K562 (cell line): ENCODE measurements around the gene S100A3. TPM values are rescaled to one million over a fixed set of nuclear protein-coding genes. Genes with fewer than 3 reads are reported as not detected.

Source experiments
- ATF3 ChIP-seq, 2 experiments: fragments of 450-650 bp in 1 of 2; sonication (generic) in 1 of 2; formaldehyde crosslinking in 1 of 2; IDR thresholded peaks in 1 of 2; conservative IDR thresholded peaks in 1 of 2; 2 replicates each; pipeline versions ENCODE4 v1.6.1 to v1.8.1; 2016 to 2023; ENCODE audit warnings: mild to moderate bottlenecking in 2 of 2, moderate library complexity in 2 of 2, inconsistent platforms in 1 of 2, missing genetic modification reagents in 1 of 2
- CHD1 ChIP-seq: fragments of 200-600 bp; sonication (generic); IDR thresholded peaks from one replicate; pipeline ENCODE4 v1.6.1; 2012; ENCODE audit warnings: mild to moderate bottlenecking, moderate library complexity, low read length, inconsistent platforms
- ETV5 ChIP-seq: sonication (generic); formaldehyde crosslinking; IDR thresholded peaks from 2 replicates; pipeline ENCODE4 v1.4.0; 2020; ENCODE audit warnings: low read depth, mild to moderate bottlenecking, missing genetic modification reagents
- POLR3G ChIP-seq: IDR thresholded peaks from 2 replicates; pipeline ENCODE4 v1.6.1; 2011; ENCODE audit not compliant: insufficient read length, insufficient replicate concordance; ENCODE audit errors: extremely low read depth
- SIN3A ChIP-seq, 2 experiments: fragments of 150-350 bp in 1 of 2; IDR thresholded peaks; 2 replicates each; pipeline ENCODE4 v1.6.1; 2011 to 2016; ENCODE audit warnings: borderline replicate concordance in 2 of 2, low read depth in 2 of 2, low read length in 2 of 2, mild to moderate bottlenecking in 2 of 2, moderate library complexity in 2 of 2; ENCODE audit not compliant: control insufficient read depth in 1 of 2
- ZBTB17 ChIP-seq: fragments of 450-650 bp; formaldehyde crosslinking; IDR thresholded peaks from 2 replicates; pipeline ENCODE4 v1.4.0; 2020; ENCODE audit warnings: mild to moderate bottlenecking
- ZC3H11A ChIP-seq: IDR thresholded peaks from 2 replicates; pipeline ENCODE4 v1.6.1; 2012; ENCODE audit warnings: low read depth, low read length, improper control_type of control experiment
- ZHX1 ChIP-seq: fragments of 150-350 bp; conservative IDR thresholded peaks from 2 replicates; pipeline ENCODE4 v1.6.1; 2014; ENCODE audit warnings: low read length
- ZNF41 ChIP-seq: fragments of 250-450 bp; sonication (Bioruptor Pico); conservative IDR thresholded peaks from 2 replicates; pipeline ENCODE4 v1.4.0; 2020; ENCODE audit warnings: mild to moderate bottlenecking
- ZNF57 ChIP-seq: fragments of 450-650 bp; formaldehyde crosslinking; IDR thresholded peaks from 2 replicates; pipeline ENCODE4 v1.4.0; 2020; ENCODE audit warnings: mild to moderate bottlenecking, moderate library complexity
- ZNF609 ChIP-seq: sonication (generic); formaldehyde crosslinking; IDR thresholded peaks from 2 replicates; pipeline ENCODE4 v1.8.1; 2023; ENCODE audit warnings: missing genetic modification reagents, mild to moderate bottlenecking, borderline replicate concordance
- polyA plus RNA-seq, 8 experiments: library from polyadenylated mRNA; depleted of rRNA in 4 of 8; stranded (reverse) in 5 of 8; unstranded in 3 of 8; fragments of >200 nt; fragmentation: Nextera tagmentation in 2 of 8; fragmentation: Illumina TruSeq in 1 of 8; extraction: Ambion mirVana in 2 of 8; extraction: Trizol in 1 of 8; gene quantifications; 2 replicates each; pipeline versions ENCODE4 v1.2.1 to v1.2.3, GENCODE V29; 2011 to 2014; ENCODE audit warnings: inconsistent platforms in 1 of 8, missing spikeins in 1 of 8
- total RNA-seq, 7 experiments: library from RNA; depleted of rRNA in 6 of 7; stranded (reverse); fragments of >200 nt in 6 of 7; fragmentation: Illumina TruSeq in 2 of 7; extraction: Trizol in 2 of 7; gene quantifications; 2 replicates each; pipeline versions ENCODE4 v1.2.1 to v1.2.3, GENCODE V29; 2011 to 2021; ENCODE audit warnings: low replicate concordance in 1 of 7
- TF ChIP-seq, protein P1 (sequence below): fragments of 250-450 bp; sonication (Bioruptor Pico); IDR thresholded peaks from 2 replicates; pipeline ENCODE4 v1.5.0; 2022; ENCODE audit warnings: mild to moderate bottlenecking
- TF ChIP-seq, protein P2 (sequence below): fragments of 250-450 bp; sonication (Bioruptor Pico); IDR thresholded peaks from 2 replicates; pipeline ENCODE4 v1.4.0; 2020

Gene S100A3
- total and polyA plus RNA-seq, 9 of the 15 experiments (the other 6 are each of a cell fraction or from before 2014, with no cell fraction given) = 0.08 to 1.7 (median 0.18) TPM; not detected in 4

DNA sequence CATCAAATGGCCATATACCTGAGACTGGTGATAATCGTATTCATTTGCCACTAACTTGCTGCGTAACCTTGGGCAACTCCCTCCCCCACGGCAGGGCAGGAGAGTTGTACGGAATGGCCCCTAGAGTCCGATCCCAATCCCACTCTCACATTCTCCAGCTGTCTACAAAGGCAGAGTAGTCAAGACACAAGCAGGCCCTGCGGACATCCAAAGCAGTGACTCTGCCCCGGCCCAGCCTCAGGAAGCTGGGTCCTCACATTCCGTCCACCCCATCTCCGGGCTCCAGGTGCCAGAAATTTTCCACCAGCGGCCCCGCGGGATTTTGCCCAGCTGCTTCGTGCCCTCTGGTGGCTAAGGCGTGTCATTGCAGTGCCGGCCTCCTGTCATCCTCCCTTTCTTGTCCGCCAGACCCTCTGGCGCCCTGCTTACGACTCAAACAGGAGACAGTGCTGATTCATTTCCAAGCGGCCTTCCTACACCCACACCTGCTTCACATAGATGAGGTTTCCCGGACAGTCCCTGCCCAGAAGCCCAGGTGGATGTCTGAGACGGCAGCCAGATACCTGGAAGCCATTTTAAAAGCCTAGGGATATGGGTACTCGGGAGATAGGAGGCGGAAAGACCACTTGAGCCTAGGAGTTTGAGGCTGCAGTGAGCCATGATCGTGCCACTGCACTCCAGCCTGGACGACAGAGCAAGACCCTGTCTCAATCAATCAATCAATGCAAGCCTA lies 19.5 kb upstream of the S100A3 start (continued):
- TF ChIP-seq, protein P1, sequence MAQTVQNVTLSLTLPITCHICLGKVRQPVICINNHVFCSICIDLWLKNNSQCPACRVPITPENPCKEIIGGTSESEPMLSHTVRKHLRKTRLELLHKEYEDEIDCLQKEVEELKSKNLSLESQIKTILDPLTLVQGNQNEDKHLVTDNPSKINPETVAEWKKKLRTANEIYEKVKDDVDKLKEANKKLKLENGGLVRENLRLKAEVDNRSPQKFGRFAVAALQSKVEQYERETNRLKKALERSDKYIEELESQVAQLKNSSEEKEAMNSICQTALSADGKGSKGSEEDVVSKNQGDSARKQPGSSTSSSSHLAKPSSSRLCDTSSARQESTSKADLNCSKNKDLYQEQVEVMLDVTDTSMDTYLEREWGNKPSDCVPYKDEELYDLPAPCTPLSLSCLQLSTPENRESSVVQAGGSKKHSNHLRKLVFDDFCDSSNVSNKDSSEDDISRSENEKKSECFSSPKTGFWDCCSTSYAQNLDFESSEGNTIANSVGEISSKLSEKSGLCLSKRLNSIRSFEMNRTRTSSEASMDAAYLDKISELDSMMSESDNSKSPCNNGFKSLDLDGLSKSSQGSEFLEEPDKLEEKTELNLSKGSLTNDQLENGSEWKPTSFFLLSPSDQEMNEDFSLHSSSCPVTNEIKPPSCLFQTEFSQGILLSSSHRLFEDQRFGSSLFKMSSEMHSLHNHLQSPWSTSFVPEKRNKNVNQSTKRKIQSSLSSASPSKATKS (CRISPR knock-in tag) = no peak
- TF ChIP-seq POLR3G (no peak), CHD1 (no peak), ETV5 (CRISPR knock-in tag) (no peak), ZHX1 (0 out of 2 replicates have a peak, but pooled peaks have one; percentile 41), ZNF609 (CRISPR knock-in tag) (no peak), ZNF41 (no peak), ZNF57 (CRISPR knock-in tag) (no peak), SIN3A (IDR thresholded peaks at IDR 0.05; ENCODE audit: borderline replicate concordance in 2 of 2, control insufficient read depth in 1 of 2, low read depth in 2 of 2, low read length in 2 of 2) (no peak), ZC3H11A (no peak), ZBTB17 (no peak), ATF3 (IDR thresholded peaks at IDR 0.05) (peak; percentile 28; the same call in 1 of the 2 replicates), ATF3 (CRISPR knock-in tag; conservative IDR thresholded peaks at IDR 0.05) (peak; percentile 63; the same call in 1 of the 2 replicates)
- TF ChIP-seq, protein P2, sequence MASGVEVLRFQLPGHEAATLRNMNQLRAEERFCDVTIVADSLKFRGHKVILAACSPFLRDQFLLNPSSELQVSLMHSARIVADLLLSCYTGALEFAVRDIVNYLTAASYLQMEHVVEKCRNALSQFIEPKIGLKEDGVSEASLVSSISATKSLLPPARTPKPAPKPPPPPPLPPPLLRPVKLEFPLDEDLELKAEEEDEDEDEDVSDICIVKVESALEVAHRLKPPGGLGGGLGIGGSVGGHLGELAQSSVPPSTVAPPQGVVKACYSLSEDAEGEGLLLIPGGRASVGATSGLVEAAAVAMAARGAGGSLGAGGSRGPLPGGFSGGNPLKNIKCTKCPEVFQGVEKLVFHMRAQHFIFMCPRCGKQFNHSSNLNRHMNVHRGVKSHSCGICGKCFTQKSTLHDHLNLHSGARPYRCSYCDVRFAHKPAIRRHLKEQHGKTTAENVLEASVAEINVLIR = no peak
